HCT116 (cell line): ENCODE data around the gene INSIG2. TPM values are rescaled to one million over a fixed set of nuclear protein-coding genes. Genes with fewer than 3 reads are reported as not detected.

Source experiments
- ATAC-seq: fragments of 200-7000 bp; cut with Tn5 transposase; 2 replicates; pipeline ENCODE4 v1.9.1; 2020; ENCODE audit warnings: mild to moderate bottlenecking, moderate library complexity
- BruUV-seq: library from RNA; stranded (reverse); fragments of 400-500 nt; replicated peaks from 2 replicates; lab custom pipeline; 2021; lab: Mats Ljungman, UMichigan
- CTCF ChIA-PET: fragments of 300-600 bp; sonication (Branson Sonifier 250); formaldehyde crosslinking; loops from one replicate; lab custom pipeline; 2021; ENCODE audit warnings: antibody characterized with exemption; lab: Charles Lee
- POLR2A ChIA-PET: fragments of 300-600, 350-600 bp; sonication (Branson Sonifier 250); formaldehyde crosslinking; loops from one replicate; lab custom pipeline; 2021; ENCODE audit warnings: antibody characterized with exemption; lab: Charles Lee
- RAD21 ChIA-PET, 2 experiments: fragments of 300-600 bp; sonication (Branson Sonifier 250); formaldehyde crosslinking; loops; one replicate each; lab custom pipeline; 2023; ENCODE audit warnings: low total read pairs in 2 of 2; ENCODE audit not compliant: uncharacterized antibody in 2 of 2, unreplicated experiment in 2 of 2, low non-redundant PET in 1 of 2; lab: Charles Lee
- DNase-seq: peaks from one replicate; pipeline ENCODE4 v3.0.0-alpha.2; 2010; ENCODE audit warnings: low read depth, low spot score
- H2AFZ ChIP-seq: fragments of 200-600 bp; shearing (Covaris generic), sonication (generic); 2 replicates; pipeline ENCODE4 v1.6.1; 2017; ENCODE audit warnings: low read depth, mixed run types, mixed read lengths, antibody characterized with exemption, low read length; ENCODE audit not compliant: poor library complexity, severe bottlenecking
- H3K27ac ChIP-seq: 2 replicates; pipeline ENCODE4 v1.5.1; 2012; ENCODE audit warnings: low read depth, low read length
- H3K27me3 ChIP-seq: fragments of 200-600 bp; sonication (generic); 2 replicates; pipeline ENCODE4 v1.6.1; 2016; ENCODE audit warnings: mixed run types, low read length, mixed read lengths; ENCODE audit not compliant: insufficient read depth
- H3K36me3 ChIP-seq, 2 experiments: fragments of 200-500 bp in 1 of 2; fragments of 200-600 bp in 1 of 2; sonication (Bioruptor generic) in 1 of 2; sonication (generic) in 1 of 2; 2 replicates each; pipeline versions ENCODE4 v1.5.1 to v1.6.1; 2014 to 2016; ENCODE audit warnings: low read length in 2 of 2, inconsistent platforms in 1 of 2, mixed read lengths in 1 of 2, mixed run types in 1 of 2; ENCODE audit not compliant: insufficient read depth in 2 of 2, control insufficient read depth in 1 of 2
- H3K4me1 ChIP-seq, 2 experiments: fragments of 200-600 bp in 1 of 2; sonication (generic) in 1 of 2; 2 replicates each; pipeline versions ENCODE4 v1.5.1 to v1.6.1; 2012 to 2017; ENCODE audit warnings: low read length in 2 of 2, inconsistent platforms in 1 of 2, mild to moderate bottlenecking in 1 of 2, mixed read lengths in 1 of 2, mixed run types in 1 of 2, moderate library complexity in 1 of 2; ENCODE audit not compliant: insufficient read depth in 2 of 2, control insufficient read depth in 1 of 2
- H3K4me2 ChIP-seq: fragments of 200-600 bp; sonication (generic); 2 replicates; pipeline ENCODE4 v1.6.1; 2017; ENCODE audit warnings: mixed run types, low read length, mixed read lengths
- H3K4me3 ChIP-seq, 2 experiments: fragments of 200-600 bp in 1 of 2; sonication (generic) in 1 of 2; replicated peaks in 1 of 2; 2 replicates each; pipeline ENCODE4 v1.5.1; 2011 to 2016; ENCODE audit warnings: low read length in 2 of 2, control low read depth in 1 of 2, low read depth in 1 of 2, mild to moderate bottlenecking in 1 of 2, mixed read lengths in 1 of 2, mixed run types in 1 of 2
- H3K79me2 ChIP-seq: fragments of 200-600 bp; sonication (generic); 2 replicates; pipeline ENCODE4 v1.6.1; 2017; ENCODE audit warnings: mild to moderate bottlenecking, mixed run types, low read length, moderate library complexity, mixed read lengths; ENCODE audit not compliant: insufficient read depth
- H3K9ac ChIP-seq: fragments of 200-600 bp; sonication (generic); 2 replicates; pipeline ENCODE4 v1.6.1; 2016; ENCODE audit warnings: low read length, mixed read lengths
- H3K9me2 ChIP-seq: fragments of 200-600 bp; sonication (generic), shearing (Covaris generic); 2 replicates; pipeline ENCODE4 v1.6.1; 2017; ENCODE audit warnings: mixed run types, mild to moderate bottlenecking, moderate library complexity; ENCODE audit not compliant: insufficient read depth
- H3K9me3 ChIP-seq, 2 experiments: fragments of 200-500 bp in 1 of 2; fragments of 200-600 bp in 1 of 2; sonication (Bioruptor generic) in 1 of 2; sonication (generic) in 1 of 2; 2 replicates each; pipeline ENCODE4 v1.6.1; 2014 to 2017; ENCODE audit warnings: low read length in 2 of 2, mixed read lengths in 2 of 2, inconsistent platforms in 1 of 2, low read depth in 1 of 2, mild to moderate bottlenecking in 1 of 2, mixed run types in 1 of 2, moderate library complexity in 1 of 2; ENCODE audit not compliant: control insufficient read depth in 1 of 2, insufficient read depth in 1 of 2
- H4K20me1 ChIP-seq: fragments of 200-600 bp; sonication (generic), shearing (Covaris generic); 2 replicates; pipeline ENCODE4 v1.6.1; 2017; ENCODE audit warnings: mixed run types, mild to moderate bottlenecking, moderate library complexity; ENCODE audit not compliant: insufficient read depth
- CTCF ChIP-seq, 3 experiments: fragments of 200-600 bp in 1 of 3; sonication (generic) in 1 of 3; IDR thresholded peaks in 2 of 3; conservative IDR thresholded peaks in 1 of 3; 2 replicates each; pipeline ENCODE4 v1.5.1; 2012 to 2017; ENCODE audit warnings: low read depth in 2 of 3, low read length in 2 of 3, antibody characterized with exemption in 1 of 3, borderline replicate concordance in 1 of 3, control low read depth in 1 of 3, mild to moderate bottlenecking in 1 of 3, mixed read lengths in 1 of 3, mixed run types in 1 of 3, moderate library complexity in 1 of 3; ENCODE audit not compliant: insufficient read depth in 1 of 3
- EGR1 ChIP-seq: IDR thresholded peaks from 2 replicates; pipeline ENCODE4 v1.6.1; 2012; ENCODE audit warnings: low read depth
- ELF1 ChIP-seq: IDR thresholded peaks from 2 replicates; pipeline ENCODE4 v1.6.1; 2012; ENCODE audit warnings: low read depth, borderline replicate concordance
- EZH2 ChIP-seq: fragments of 200-600 bp; sonication (generic); IDR thresholded peaks from 2 replicates; pipeline ENCODE4 v1.6.1; 2017; ENCODE audit warnings: antibody characterized with exemption, mixed run types
- FOSL1 ChIP-seq: IDR thresholded peaks from 2 replicates; pipeline ENCODE4 v1.6.1; 2012; ENCODE audit warnings: low read depth
- JUND ChIP-seq: IDR thresholded peaks from 2 replicates; pipeline ENCODE4 v1.6.1; 2012
- MAX ChIP-seq: IDR thresholded peaks from 2 replicates; pipeline ENCODE4 v1.6.1; 2012
- POLR2A ChIP-seq: IDR thresholded peaks from 2 replicates; pipeline ENCODE4 v1.7.0; 2011; ENCODE audit warnings: borderline replicate concordance; ENCODE audit not compliant: insufficient read depth, insufficient read length; ENCODE audit errors: extremely low read depth
- RAD21 ChIP-seq: IDR thresholded peaks from 2 replicates; pipeline ENCODE4 v1.6.1; 2012; ENCODE audit warnings: low read depth, mild to moderate bottlenecking
- SIN3A ChIP-seq: IDR thresholded peaks from 2 replicates; pipeline ENCODE4 v1.6.1; 2012; ENCODE audit warnings: low read depth
- SP1 ChIP-seq: IDR thresholded peaks from 2 replicates; pipeline ENCODE4 v1.6.1; 2012; ENCODE audit warnings: low read depth
- SRF ChIP-seq: IDR thresholded peaks from 2 replicates; pipeline ENCODE4 v1.6.1; 2012; ENCODE audit warnings: low read depth
- ZNF274 ChIP-seq: fragments of 200-500 bp; sonication (Bioruptor generic); IDR thresholded peaks from 2 replicates; pipeline ENCODE4 v1.6.1; 2014; ENCODE audit warnings: mild to moderate bottlenecking, low read depth, low read length, inconsistent platforms
- intact Hi-C: fragments of 100-400 bp; cut with micrococcal nuclease; formaldehyde crosslinking; loops from 2 replicates; pipeline ENCODE4 v1.10.0; 2022
- total RNA-seq: library from RNA; stranded (reverse); gene quantifications from one replicate; pipeline ENCODE4 v1.2.1, GENCODE V29; 2021; ENCODE audit not compliant: unreplicated experiment

INSIG2 gene
- total RNA-seq, 1 experiment from 2014 or later = 21.8 TPM

- no peak for TF ChIP-seq ZNF274
- TF ChIP-seq EGR1 = peak; percentile 89
- 0 out of 6 replicates have a peak, but pooled peaks of 1 of the 3 experiments have one; percentile 2 for TF ChIP-seq CTCF (IDR thresholded peaks at IDR 0.05 in 2 of 3, conservative IDR thresholded peaks at IDR 0.05 in 1 of 3; ENCODE audit: borderline replicate concordance in 1 of 3, insufficient read depth in 1 of 3, low read depth in 2 of 3, low read length in 2 of 3)
- TF ChIP-seq SRF = no peak; the same call in 1 of the 2 replicates
- TF ChIP-seq RAD21 = peak; percentile 26; the same call in 1 of the 2 replicates
- TF ChIP-seq MAX = peak; percentile 59
- TF ChIP-seq FOSL1 = peak; percentile 82
- no peak for TF ChIP-seq POLR2A
- TF ChIP-seq SP1 = peak; percentile 86
- no peak for TF ChIP-seq EZH2
- TF ChIP-seq SIN3A = peak; percentile 66; the same call in 1 of the 2 replicates
- TF ChIP-seq ELF1 = no peak; the same call in 1 of the 2 replicates
These were observed 24.6 kb downstream of the INSIG2 start (continued) for GRCh38 chr2:118112771-118113334.

GRCh38 chr2:118114863-118115262 is 26.6 kb downstream of the INSIG2 start:
- intact Hi-C loops = no loop called here
- Histone ChIP-seq H3K36me3 (peaks cover 0 to 3% of the 10 kb centered on the region in 2 experiments; a peak in 1 of 4 replicates), H3K79me2 (no peaks in the 10 kb centered on the region), H3K4me2 (no peak overlapping the region), H3K27me3 (no peaks in the 10 kb centered on the region), H3K4me1 (peaks cover 27 to 82% of the 10 kb centered on the region in 2 experiments), H3K27ac (no peak overlapping the region), H4K20me1 (no peaks in the 10 kb centered on the region), H2AFZ (no peak overlapping the region), H3K9ac (no peak overlapping the region), H3K9me3 (no peaks in the 10 kb centered on the region), H3K4me3 (no peak overlapping the region), H3K9me2 (no peaks in the 10 kb centered on the region)
- ChIA-PET RAD21 (no interaction called here), POLR2A (interaction anchor here (1.4 kb wide), 1 partner anchor 9 kb away, joined by 3 read pairs; no protein-coding TSS in a partner anchor), CTCF (no interaction called here)
- DNase-seq (no peak), ATAC-seq (no peak)
- TF ChIP-seq JUND = no peak
- TF ChIP-seq SRF = peak; percentile 66
- TF ChIP-seq POLR2A = no peak
- BruUV-seq = no TSS peak
